SKM-1 (cell line): Measurements from ENCODE around the gene PIP4K2C.

ENCODE experiments used
- DNase-seq: peaks from one replicate; lab custom pipeline; 2025; ENCODE audit not compliant: unreplicated experiment; lab: John Stamatoyannopoulos, UW

PIP4K2C gene

DNA sequence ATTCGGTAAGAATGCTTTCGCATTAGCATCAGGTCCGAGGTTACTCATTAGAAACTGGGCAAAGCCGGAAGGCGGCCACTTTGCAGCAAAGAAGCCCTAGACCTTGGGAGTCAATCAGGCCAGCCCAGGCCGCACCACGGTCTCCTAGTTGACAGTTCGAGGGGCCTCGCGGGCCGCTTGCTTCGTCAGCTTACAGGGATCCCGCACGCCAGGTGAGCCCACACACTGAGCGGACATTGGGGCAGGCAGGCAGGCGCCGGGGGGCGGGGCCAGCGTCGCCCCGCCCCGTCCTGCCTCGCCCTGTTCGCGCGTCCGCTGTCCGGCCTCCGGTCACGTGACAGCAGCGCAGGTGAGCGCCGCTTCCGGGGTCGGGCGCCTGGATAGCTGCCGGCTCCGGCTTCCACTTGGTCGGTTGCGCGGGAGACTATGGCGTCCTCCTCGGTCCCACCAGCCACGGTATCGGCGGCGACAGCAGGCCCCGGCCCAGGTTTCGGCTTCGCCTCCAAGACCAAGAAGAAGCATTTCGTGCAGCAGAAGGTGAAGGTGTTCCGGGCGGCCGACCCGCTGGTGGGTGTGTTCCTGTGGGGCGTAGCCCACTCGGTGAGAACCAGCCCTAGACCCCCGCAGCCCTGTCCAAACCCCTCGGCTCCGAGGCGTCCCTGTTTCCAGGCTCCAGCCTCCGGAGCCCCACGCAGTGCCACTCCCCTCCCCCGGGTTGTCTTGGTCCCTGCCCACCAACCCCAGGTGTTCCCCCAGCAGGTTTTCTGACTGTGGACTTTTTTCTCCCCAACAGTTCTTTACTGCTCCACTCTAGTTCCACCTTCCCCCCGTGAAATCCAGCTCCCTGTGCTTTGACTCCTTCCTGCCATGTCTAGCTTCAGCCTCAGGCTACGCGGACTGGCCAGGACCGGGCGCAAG is at the start of gene PIP4K2C:
Gene PIP4K2C (plus strand): TSS at position 329 of the 918 bp plus-strand sequence. CDS start 98 bp downstream, at position 427.
- DNase-seq, result peak; percentile 23

DNA sequence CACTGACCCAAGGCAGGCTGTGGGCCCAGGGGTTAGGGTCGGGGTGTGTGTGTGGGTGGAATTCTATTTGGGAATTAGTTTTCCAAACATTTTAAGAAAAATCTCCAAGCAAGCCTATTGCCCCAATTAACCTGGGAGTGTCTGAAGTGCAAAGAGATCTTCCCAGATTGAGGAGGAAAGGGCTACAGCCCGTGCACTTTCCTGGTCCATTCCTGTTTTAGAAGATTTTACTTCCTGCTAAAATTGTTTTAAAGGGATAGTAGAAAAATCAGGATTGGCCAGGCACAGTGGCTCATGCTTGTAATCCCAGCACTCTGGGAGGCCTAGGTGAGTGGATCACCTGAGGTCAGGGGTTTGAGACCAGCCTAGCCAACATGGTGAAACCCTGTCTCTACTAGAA is 49.3 kb upstream of the PIP4K2C start:
- DNase-seq, result no peak

DNA sequence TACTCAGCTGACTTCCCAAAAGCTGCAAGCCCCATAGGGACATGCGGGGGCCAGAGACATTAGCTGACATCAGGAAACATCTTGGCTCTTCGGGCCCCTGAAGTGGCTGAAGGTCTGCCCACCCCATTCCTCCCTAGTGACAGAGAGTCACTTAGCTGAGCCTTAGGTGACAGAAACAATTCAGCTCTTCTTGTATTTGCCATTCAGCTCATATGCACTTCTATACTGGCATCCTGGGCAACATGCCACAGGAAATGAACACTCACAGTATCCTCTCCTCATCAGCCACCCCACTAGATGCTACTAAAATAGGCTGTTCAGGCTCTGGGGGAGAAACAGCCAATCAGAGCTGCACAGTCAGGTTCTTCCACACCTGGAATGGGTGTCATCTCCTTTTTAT is 47.4 kb upstream of the PIP4K2C start:
- DNase-seq, result no peak

DNA sequence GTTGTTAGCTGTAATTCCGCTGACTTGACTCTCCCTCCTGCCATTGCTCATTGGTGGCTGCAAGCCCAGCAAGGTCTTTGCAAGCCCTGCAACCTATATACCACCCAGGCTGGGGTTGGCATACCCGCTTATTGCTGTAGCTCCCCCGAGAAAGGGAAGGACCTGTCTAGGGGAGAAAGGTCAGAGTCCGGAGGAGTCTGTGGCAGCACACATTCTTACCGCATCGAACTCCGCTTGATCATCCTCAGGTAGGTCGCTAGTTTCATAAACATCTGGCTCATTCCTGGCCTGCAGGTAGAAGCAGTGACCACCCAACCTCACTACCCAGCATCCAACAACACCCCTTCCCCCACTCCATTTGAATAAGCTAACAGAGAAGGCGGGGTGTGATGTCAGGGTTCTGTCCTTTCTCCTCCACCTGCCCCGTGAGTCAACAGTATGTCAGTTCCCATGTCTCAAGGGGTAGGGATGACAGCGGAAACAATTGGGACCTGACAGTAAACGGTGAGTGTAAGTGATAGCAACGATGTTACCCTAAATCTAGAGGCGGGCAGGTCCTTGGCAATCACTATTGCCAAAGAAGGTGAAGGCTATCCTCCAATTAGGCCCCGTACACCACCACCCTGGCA is 45.1 kb upstream of the PIP4K2C start:
- DNase-seq, result no peak

DNA sequence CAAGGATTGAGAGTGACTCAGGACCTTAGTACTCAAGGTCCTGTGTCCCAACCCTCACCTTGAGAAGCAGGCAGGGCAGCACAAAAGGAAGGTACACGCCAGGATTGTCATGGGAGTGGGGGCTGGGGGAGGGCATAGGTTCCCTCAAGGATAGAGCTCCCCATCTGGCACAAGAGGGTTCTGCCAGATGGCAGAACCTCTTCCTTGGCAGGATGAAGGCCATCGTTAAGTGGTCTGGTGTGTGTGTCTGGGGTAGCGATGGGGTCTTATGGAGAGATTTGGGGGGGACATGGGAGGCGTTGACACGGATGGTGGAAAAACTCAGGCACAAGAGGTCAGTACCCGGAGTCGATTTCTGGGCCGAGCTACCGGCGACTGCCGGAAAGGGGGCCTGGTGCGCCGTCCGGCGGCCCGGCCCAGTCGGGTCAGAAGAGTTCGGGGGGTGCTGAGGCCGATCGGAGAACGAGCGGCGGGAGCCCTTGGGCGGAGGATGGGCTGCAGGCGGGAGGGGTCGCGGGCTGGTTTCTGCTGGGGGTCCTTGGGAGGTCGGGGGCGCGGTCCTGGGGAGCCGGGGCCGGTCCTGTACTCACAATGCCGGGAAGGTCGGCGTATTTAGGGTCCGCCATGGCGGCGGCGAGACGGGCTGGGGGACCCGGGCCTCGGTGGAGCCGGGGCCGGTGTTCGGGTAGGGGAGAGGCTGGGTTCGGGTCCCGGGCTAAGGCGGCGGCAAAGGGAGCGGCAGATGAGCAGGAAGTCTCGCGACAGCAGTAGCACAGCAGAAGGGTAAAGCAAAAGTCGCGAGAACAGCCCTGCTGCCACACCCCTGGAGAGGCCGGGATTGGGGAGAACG is 44.3 kb upstream of the PIP4K2C start, which contains the start of gene DCTN2:
Gene DCTN2 (minus strand): TSS at position 755 of the 850 bp plus-strand sequence. CDS start 129 bp downstream, at position 626.
- peak; percentile 62 for DNase-seq

DNA sequence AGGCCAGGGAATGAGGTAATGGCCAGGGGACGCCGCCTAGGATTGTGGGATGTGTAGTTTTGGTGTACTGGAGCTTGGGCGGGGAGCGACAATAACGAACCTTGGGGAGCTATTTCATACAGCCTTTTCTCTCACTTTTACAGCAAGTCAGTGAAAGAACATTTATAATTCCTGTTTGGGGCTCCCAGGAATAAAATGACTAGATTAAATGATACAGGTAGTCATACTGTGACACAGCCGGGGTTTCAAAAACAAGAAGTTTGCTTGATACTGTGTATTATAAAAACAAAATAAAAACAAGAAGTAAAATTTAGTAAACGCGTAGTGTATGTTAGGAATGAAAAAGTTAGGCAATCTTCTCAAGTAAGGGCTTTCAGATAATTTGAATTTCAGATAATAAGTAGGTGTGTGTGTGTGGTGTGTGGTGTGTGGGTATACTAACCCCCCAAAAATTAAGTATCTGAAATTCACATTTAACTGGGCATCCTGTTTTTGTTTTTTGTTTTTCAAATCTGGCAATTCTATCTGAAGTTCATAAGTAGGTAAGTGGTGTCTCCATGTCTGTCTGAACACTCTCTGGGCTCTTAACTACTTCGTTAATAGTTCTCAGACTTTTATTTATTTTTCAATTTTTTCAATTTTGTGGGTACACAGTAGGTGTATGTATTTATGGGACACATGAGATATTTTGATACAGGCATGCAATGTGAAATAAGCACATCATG is 43.5 kb upstream of the PIP4K2C start:
- DNase-seq, result no peak

DNA sequence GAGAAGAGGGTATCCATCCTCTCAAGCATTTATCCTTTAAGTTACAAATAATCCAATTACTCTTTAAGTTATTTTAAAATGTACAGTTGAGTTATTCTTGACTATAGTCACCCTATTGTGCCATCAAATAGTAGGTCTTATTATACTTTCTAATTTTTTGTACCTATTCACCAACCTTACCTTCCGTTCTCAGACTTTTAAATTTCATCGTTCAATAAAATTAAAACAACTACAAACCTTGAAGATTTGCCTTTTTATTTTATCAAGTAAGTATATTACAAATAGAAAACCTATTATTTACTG is 43.0 kb upstream of the PIP4K2C start:
- DNase-seq, result no peak

DNA sequence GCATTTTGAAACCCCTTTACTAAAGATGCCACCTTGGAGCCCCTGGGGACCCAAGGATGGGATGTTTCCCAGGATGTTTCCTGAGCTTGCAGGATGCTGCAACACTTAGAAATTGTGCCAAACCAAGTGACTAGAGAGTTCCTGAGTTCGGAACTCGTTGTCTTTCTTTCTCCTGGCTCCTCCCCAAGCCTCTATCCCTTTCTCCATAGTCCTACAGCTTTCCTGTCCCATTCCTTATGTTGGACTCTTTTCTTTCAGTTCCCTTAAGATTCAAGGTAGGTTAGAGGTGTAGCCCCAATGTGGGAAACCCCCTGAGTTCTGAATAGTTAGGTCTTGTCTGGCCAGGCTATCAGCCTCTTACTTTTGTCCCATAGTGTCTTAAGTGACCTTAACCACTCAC is 42.5 kb upstream of the PIP4K2C start:
- no peak for DNase-seq

DNA sequence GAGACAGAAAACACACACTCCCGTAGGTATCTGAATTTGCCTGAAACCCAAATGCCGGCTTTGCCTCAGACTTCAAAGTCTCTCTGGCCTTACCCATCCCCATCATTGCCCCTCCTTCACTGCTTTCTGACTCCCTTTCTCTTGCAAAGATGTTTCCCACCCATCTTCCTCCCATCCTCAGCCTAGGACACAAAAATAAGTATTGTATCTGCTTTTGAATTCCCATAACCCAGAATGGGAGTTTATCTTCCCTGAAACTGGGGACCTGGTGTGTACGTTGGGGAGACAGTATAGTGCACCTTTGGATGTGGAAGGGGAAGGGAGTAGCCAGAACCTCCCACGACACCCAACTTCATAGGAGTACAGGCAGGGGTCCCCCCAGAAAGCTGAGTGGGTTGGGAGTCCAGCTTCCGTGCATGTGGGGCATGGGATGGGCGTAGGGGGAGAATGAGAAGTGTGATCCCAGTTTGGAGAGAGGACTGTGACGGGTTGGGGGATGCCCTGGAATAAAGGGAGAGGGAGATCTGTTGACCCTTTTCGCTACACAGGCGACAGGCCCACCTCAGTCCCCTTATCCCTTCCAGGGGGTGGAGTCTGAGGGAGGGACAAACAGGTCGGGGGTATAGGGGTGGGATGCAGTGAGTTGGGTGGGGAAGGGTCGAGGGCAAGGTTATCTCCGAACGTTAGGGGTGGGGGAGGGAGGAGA is 41.6 kb upstream of the PIP4K2C start:
- no peak for DNase-seq

DNA sequence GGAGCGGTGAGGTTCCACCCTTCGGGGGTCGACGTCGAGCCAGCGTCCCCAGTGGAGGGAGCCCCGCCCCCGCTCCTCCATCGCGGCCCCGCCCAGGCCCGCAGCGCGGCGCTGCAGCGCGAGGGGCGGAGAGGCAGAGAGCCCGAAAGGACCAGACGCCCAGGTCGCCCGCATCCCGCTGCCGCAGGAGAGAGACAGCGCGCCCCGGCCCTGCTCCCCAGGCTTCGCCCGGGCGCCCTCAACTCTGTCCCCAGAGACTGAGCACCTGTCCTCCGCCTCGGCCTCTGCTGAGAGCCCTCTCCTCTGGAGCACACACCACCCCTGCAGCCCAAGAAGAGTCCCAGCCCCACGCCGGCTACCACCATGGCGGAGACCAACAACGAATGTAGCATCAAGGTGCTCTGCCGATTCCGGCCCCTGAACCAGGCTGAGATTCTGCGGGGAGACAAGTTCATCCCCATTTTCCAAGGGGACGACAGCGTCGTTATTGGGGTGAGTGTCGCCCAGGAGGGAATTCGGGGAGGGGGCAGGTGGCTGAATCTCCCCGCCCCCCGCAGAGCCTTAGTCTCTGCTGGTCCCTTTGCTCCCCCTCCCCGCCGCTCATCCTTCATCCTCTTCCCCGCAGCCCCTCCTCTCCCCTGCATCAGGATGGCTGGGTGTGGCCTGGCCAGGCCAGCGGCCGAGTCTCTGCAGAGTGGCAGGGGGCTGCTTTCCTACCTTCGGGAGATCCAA is 40.9 kb upstream of the PIP4K2C start, which contains the start of gene KIF5A:
Gene KIF5A (plus strand): TSS at position 136 of the 732 bp plus-strand sequence. CDS start 228 bp downstream, at position 364.
- no peak for DNase-seq

DNA sequence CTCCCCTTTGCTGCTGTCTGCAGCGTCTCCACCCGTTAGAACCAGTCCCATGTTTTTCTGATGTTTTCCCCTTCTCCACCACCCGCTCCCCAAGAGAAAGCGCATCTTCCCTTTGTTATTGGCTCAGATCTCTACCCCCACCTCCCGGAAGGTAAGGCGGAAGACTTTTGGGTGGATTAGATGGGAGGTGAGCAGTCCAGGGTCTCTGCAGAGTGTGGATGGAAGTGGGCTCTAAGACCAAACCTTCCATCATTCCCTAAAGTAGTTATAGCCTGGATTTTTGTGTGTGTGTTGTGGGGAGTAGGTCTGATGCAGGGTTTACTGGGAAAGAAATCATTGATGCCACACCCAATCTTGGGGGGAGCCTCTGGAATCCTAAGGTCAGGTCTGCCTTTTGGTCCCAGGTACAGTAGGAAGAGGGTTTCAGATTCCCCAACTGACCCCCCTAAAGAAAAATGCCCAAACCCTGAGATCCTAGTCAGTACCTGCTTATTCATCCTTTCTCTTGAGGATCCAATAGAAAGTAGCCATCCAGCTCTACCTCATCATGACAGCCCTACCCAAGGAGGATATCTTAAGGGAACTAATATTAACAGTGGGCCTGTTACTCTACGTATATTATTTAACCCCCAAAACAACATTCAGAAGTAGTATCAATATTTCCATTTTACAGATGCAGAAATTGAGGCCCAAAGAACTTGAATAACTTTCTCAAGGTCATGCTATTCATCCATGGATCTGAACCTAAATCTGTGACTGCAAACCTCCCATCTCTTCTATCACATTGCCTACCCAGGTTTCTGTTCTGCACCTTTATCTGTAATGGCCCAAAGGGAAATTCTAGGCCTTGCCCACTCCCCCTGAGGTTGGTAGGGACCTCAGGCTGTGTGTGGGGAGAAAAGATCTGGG is 40.1 kb upstream of the PIP4K2C start:
- DNase-seq, result no peak

DNA sequence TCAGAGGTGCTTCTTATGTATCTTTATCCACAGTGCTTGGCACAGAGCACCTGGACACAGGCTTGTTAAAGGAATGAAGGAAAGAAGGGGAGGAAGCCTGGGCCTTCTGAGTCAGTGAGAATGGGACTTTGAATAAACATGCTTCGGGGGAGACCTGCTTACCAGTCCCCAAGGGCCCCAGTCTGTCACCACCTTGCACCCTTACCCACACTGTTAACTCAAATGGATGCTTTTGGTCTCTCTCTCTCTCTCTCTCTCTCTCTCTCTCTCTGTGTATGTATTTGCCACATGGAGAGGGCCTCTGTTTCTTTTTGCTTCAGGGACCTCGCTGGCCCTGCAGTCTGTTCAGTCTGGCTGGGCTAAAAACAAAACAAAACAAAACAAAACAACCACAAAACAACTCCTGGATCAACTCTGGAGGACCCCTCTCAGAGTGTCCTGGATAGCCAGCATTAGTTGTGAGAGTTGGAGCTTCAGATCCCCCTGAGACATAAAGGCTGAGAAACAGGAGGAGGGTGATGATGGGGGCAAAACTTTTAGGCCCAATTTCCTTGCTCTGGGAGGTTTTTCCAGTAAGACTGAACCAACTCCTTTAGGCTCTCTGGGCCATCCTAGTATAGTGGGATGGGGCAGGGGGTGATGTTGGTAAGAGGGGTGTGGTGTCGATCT is 39.2 kb upstream of the PIP4K2C start:
- no peak for DNase-seq

DNA sequence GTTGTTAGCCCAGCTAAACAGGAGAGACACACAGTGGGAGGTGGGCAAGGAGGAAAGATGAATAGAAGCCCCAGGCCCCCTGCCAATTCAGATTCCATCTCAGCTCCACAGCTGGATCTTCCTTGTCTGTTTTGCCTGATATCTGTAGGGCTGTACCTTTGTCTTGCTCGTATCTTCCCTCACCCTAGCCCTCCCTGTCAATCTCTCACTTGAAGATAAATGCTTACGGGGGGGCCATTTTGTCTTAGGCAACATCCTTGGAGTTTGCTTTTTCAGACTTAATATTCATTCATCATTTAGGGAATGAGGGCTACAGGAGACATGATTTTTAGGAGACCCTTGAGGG is 38.7 kb upstream of the PIP4K2C start:
- no peak for DNase-seq

DNA sequence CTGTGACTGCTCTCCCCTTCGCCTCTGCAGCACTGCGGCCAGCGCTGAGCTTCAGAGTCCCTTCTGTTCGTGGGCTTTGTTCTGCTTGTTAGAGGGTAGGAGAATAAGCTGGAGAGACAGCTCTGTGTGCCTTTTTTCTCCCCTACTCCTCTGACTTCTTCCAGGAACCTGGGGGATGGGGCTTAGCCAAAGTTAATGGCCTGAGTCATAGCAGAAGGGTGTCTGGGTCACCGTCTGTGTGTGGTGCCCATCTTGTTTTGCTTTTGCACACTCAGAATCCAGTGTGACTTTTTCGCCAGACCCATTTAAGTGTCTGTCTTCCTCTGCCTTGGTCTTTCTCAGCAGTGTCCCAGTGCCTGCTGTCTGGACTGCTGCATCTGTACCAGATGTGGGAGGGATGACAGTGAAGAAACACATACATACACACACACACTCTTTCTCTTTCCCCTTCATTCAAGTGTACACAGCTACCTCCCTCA is 38.1 kb upstream of the PIP4K2C start:
- DNase-seq, result no peak

DNA sequence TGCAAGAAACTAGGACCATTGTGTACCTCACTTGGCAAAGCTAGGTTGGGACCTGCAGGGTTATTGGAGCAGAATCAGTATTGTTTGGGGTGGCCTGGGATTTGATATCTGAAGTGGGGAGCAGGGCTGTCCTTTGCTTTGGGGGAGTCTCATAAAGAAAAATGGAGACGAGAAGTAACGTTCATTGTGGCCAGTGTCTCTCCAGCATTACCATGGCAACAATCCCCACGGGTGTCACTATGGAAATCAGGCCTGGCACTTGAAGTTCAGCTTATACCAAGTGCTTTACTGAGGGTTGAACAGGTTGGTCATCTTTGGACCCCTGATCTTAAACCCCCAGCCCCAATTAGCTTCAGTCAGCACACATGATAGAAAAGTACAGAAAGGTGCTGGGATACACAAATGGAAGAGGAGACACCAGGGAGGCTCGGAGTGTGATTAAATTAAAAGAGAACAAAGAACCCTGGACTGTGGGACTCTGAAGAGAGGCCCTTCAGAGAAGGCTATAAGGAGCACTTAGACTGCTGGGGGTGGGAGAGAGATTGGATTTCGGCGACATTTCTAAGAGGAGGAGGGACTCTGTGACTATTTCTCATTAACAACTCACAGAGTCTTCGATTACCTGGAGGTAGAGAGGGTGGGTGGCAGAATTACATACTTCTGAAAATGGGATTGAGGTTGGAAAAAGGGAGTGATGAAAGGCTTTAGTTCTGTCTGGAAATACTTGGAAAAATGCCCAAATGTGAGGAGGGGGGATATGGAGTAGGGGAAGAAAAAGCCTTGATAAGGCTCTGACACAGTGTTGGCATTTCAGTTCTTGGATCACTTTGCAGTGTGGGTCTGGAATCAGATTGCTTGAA is 37.4 kb upstream of the PIP4K2C start:
- no peak for DNase-seq

DNA sequence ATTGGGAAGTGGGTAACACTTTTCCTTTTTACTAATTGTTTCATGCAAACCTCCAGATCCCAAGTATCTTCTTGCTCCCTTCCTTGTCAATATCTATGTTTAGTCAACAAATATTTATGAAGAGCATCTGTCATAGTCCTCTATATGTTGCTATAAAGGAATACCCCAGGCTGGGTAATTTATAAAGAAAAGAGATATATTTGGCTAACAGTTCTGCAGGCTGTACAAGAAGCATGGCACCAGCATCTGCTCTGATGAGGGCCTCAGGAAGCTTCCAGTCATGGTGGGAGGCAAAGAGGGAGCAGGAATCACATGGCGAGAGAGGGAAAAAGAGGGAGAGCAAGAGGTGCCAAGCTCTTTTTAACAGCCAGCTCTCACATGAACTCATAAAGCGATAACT is 36.5 kb upstream of the PIP4K2C start:
- no peak for DNase-seq

DNA sequence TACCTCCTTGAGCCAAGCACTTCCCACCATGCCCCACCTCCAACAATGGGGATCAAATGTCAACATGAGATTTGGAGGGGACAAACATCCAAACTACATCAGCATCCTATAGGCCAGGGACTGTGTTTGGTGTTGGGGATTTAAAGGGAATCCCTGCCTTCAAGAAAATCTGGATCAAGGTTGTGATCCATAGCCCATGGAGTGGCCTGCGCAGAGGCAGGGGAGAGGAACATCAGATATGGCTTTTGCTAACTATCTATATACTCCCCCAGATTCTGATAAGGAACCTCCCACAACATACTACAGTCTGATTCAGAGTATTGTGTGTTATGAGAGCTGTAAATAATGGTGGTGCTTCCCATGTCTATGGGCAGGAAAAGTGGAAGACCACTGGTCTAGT is 36.1 kb upstream of the PIP4K2C start:
- DNase-seq, result no peak
